H1 (cell line): ENCODE measurements around the gene UGT1A10. TPM values are rescaled to one million over a fixed set of nuclear protein-coding genes. Genes with fewer than 3 reads are reported as not detected.

Experiments
- CTCF ChIA-PET: fragments of 300-600 bp; sonication (Branson Sonifier 250); formaldehyde crosslinking; loops from one replicate; lab custom pipeline; 2021; ENCODE audit not compliant: partially characterized antibody; lab: Charles Lee
- POLR2A ChIA-PET: fragments of 300-600 bp; sonication (Branson Sonifier 250); formaldehyde crosslinking; loops from one replicate; lab custom pipeline; 2021; ENCODE audit warnings: inconsistent platforms; ENCODE audit not compliant: partially characterized antibody; lab: Charles Lee
- DNase-seq, 2 experiments: peaks; one replicate each; pipeline versions ENCODE4 v3.0.0 to v3.0.0-alpha.2; 2010 to 2022; ENCODE audit warnings: low spot score in 2 of 2, low read depth in 1 of 2, mixed read lengths in 1 of 2
- FAIRE-seq: peaks from 2 replicates; lab custom pipeline; 2011; peaks lifted over from hg19 to GRCh38; lab: Jason Lieb, UNC
- H2AFZ ChIP-seq: 2 replicates; pipeline ENCODE4 v1.8.1; 2012; ENCODE audit warnings: low read length, inconsistent platforms
- H2AK5ac ChIP-seq: 2 replicates; pipeline ENCODE4 v1.6.1; 2013; ENCODE audit warnings: low read depth, low read length
- H2BK120ac ChIP-seq: replicated peaks from 2 replicates; pipeline ENCODE3; 2013; ENCODE audit warnings: low read depth, low read length, inconsistent platforms
- H2BK12ac ChIP-seq: 2 replicates; pipeline ENCODE4 v1.6.1; 2013; ENCODE audit warnings: low read depth, low read length
- H2BK15ac ChIP-seq: 2 replicates; pipeline ENCODE4 v1.6.1; 2013; ENCODE audit warnings: low read length
- H2BK20ac ChIP-seq: 2 replicates; pipeline ENCODE4 v1.6.1; 2013; ENCODE audit warnings: low read length
- H2BK5ac ChIP-seq: 2 replicates; pipeline ENCODE4 v1.6.1; 2013; ENCODE audit warnings: low read depth, low read length
- H3K14ac ChIP-seq: 2 replicates; pipeline ENCODE4 v1.6.1; 2013; ENCODE audit warnings: inconsistent platforms; ENCODE audit not compliant: insufficient read length
- H3K18ac ChIP-seq: 2 replicates; pipeline ENCODE4 v1.6.1; 2013; ENCODE audit warnings: low read length; ENCODE audit errors: extremely low read depth
- H3K23ac ChIP-seq: 2 replicates; pipeline ENCODE4 v1.6.1; 2013; ENCODE audit warnings: inconsistent platforms; ENCODE audit not compliant: insufficient read length
- H3K23me2 ChIP-seq: 2 replicates; pipeline ENCODE4 v1.6.1; 2013; ENCODE audit warnings: low read depth, low read length
- H3K27ac ChIP-seq: 2 replicates; pipeline ENCODE4 v1.6.1; 2011; ENCODE audit warnings: low read depth, low read length, inconsistent platforms
- H3K27me3 ChIP-seq, 4 experiments: replicated peaks in 1 of 4; 1 replicate in 1 of 4; 2 replicates in 3 of 4; pipeline versions ENCODE4 v1.6.1 to v1.8.1; 2011 to 2013; ENCODE audit warnings: low read length in 3 of 4, mild to moderate bottlenecking in 3 of 4, inconsistent platforms in 2 of 4, mixed read lengths in 2 of 4, moderate library complexity in 1 of 4; ENCODE audit not compliant: control insufficient read depth in 3 of 4, insufficient read depth in 3 of 4; ENCODE audit errors: extremely low read depth in 1 of 4
- H3K36me3 ChIP-seq, 4 experiments: 2 replicates each; pipeline versions ENCODE4 v1.6.1 to v1.8.1; 2011 to 2013; ENCODE audit warnings: mild to moderate bottlenecking in 4 of 4, low read length in 3 of 4, moderate library complexity in 2 of 4, control low read depth in 1 of 4, inconsistent platforms in 1 of 4; ENCODE audit not compliant: insufficient read depth in 4 of 4, control insufficient read depth in 2 of 4
- H3K4ac ChIP-seq: replicated peaks from 2 replicates; pipeline ENCODE3; 2013; ENCODE audit warnings: low read length, low read depth, mixed read lengths, inconsistent platforms; ENCODE audit not compliant: insufficient read length
- H3K4me1 ChIP-seq, 4 experiments: replicated peaks in 1 of 4; 1 replicate in 1 of 4; 2 replicates in 3 of 4; pipeline versions ENCODE4 v1.6.1 to v1.8.1; 2011 to 2013; ENCODE audit warnings: low read length in 3 of 4, inconsistent platforms in 2 of 4, mixed read lengths in 1 of 4; ENCODE audit not compliant: insufficient read depth in 4 of 4, control insufficient read depth in 3 of 4
- H3K4me2 ChIP-seq, 2 experiments: 2 replicates each; pipeline versions ENCODE4 v1.6.1 to v1.8.1; 2011 to 2013; ENCODE audit warnings: low read depth in 2 of 2, low read length in 2 of 2, control low read depth in 1 of 2, inconsistent platforms in 1 of 2, mild to moderate bottlenecking in 1 of 2; ENCODE audit not compliant: insufficient read depth in 1 of 2
- H3K4me3 ChIP-seq, 4 experiments: fragments of 200-600, 300-600 bp in 1 of 4; sonication (generic), shearing (Covaris generic), sonication (Bioruptor Twin) in 1 of 4; 2 replicates each; pipeline versions ENCODE4 v1.5.1 to v1.8.1; 2011 to 2016; ENCODE audit warnings: low read length in 4 of 4, low read depth in 3 of 4, control low read depth in 2 of 4, inconsistent platforms in 2 of 4, mild to moderate bottlenecking in 2 of 4, mixed read lengths in 1 of 4, moderate library complexity in 1 of 4; ENCODE audit not compliant: insufficient read depth in 2 of 4; ENCODE audit errors: extremely low read depth in 1 of 4
- H3K56ac ChIP-seq: replicated peaks from 2 replicates; pipeline ENCODE3; 2013; ENCODE audit warnings: low read depth, mild to moderate bottlenecking, mixed read lengths, low read length, inconsistent platforms; ENCODE audit not compliant: insufficient read length
- H3K79me1 ChIP-seq: 2 replicates; pipeline ENCODE4 v1.6.1; 2013; ENCODE audit warnings: low read depth, low read length, control low read depth
- H3K79me2 ChIP-seq, 2 experiments: 2 replicates each; pipeline versions ENCODE4 v1.6.1 to v1.8.1; 2012 to 2013; ENCODE audit warnings: low read length in 2 of 2, mild to moderate bottlenecking in 2 of 2, inconsistent platforms in 1 of 2; ENCODE audit not compliant: insufficient read depth in 2 of 2, control insufficient read depth in 1 of 2
- H3K9ac ChIP-seq, 4 experiments: replicated peaks in 1 of 4; 1 replicate in 1 of 4; 2 replicates in 3 of 4; pipeline versions ENCODE4 v1.6.1 to v1.8.1; 2011 to 2013; ENCODE audit warnings: low read depth in 3 of 4, low read length in 3 of 4, control low read depth in 2 of 4, mild to moderate bottlenecking in 2 of 4, moderate library complexity in 2 of 4, inconsistent platforms in 1 of 4; ENCODE audit errors: extremely low read depth in 1 of 4
- H3K9me3 ChIP-seq, 2 experiments: 2 replicates each; pipeline versions ENCODE4 v1.6.1 to v1.8.1; 2012 to 2013; ENCODE audit warnings: mild to moderate bottlenecking in 2 of 2, moderate library complexity in 2 of 2, control low read depth in 1 of 2, inconsistent platforms in 1 of 2, low read depth in 1 of 2, low read length in 1 of 2, mixed read lengths in 1 of 2; ENCODE audit not compliant: insufficient read depth in 2 of 2
- H4K20me1 ChIP-seq, 2 experiments: replicated peaks in 1 of 2; 2 replicates each; pipeline versions ENCODE3 to v1.8.1; 2011 to 2013; ENCODE audit warnings: inconsistent platforms in 2 of 2, low read length in 2 of 2, mild to moderate bottlenecking in 1 of 2; ENCODE audit not compliant: insufficient read depth in 2 of 2, control insufficient read depth in 1 of 2
- H4K5ac ChIP-seq: 2 replicates; pipeline ENCODE4 v1.6.1; 2013; ENCODE audit warnings: low read length, low read depth, mixed read lengths, inconsistent platforms; ENCODE audit not compliant: insufficient read length
- H4K8ac ChIP-seq: 2 replicates; pipeline ENCODE4 v1.8.0; 2013; ENCODE audit warnings: mild to moderate bottlenecking, moderate library complexity, low read length, inconsistent platforms; ENCODE audit not compliant: insufficient read depth; ENCODE audit errors: extremely low read depth
- H4K91ac ChIP-seq: replicated peaks from 2 replicates; pipeline ENCODE3; 2013; ENCODE audit warnings: low read length, mixed read lengths, inconsistent platforms; ENCODE audit not compliant: insufficient read length
- BRCA1 ChIP-seq: IDR thresholded peaks from 2 replicates; pipeline ENCODE4 v1.6.1; 2012; ENCODE audit warnings: low read depth, low read length, improper control_type of control experiment
- RAD21 ChIP-seq, 2 experiments: IDR thresholded peaks in 1 of 2; conservative IDR thresholded peaks in 1 of 2; 2 replicates each; pipeline ENCODE4 v1.6.1; 2011; ENCODE audit warnings: low read depth in 2 of 2, low read length in 2 of 2, improper control_type of control experiment in 1 of 2, inconsistent platforms in 1 of 2, mild to moderate bottlenecking in 1 of 2, moderate library complexity in 1 of 2
- WGBS, 2 experiments: shearing (Covaris generic) in 1 of 2; methylation state at CpG; one replicate each; pipeline versions ENCODE4 v1.1.6 to v1.1.7; 2013 to 2015; ENCODE audit warnings: low lambda C conversion rate in 2 of 2, mixed read lengths in 2 of 2, inconsistent platforms in 1 of 2, low coverage in 1 of 2, missing lambda C conversion rate in 1 of 2; ENCODE audit not compliant: insufficient replicate concordance in 2 of 2, insufficient coverage in 1 of 2, insufficient read length in 1 of 2; ENCODE audit errors: extremely low coverage in 1 of 2, missing lambda C conversion rate in 1 of 2; 5-methylcytosine and 5-hydroxymethylcytosine counted together
- polyA plus RNA-seq, 7 experiments: library from polyadenylated mRNA; depleted of rRNA in 3 of 7; stranded (reverse) in 5 of 7; unstranded in 2 of 7; fragments of >200 nt in 5 of 7; fragments of 200-250 nt in 2 of 7; gene quantifications; 1 replicate in 5 of 7; 2 replicates in 1 of 7; 4 replicates in 1 of 7; pipeline versions ENCODE4 v1.2.1 to v1.2.3, GENCODE V29; 2011 to 2013; ENCODE audit warnings: missing spikeins in 2 of 7, mixed read lengths in 2 of 7
- total RNA-seq: library from RNA; stranded (reverse); fragmentation: NEBNext Ultra II Directional; extraction: Animal tissue kit (Norgen Biotek cat#: 25700); gene quantifications from 2 replicates; pipeline ENCODE4 v1.2.1, GENCODE V29; 2021

UGT1A10 gene
- total and polyA plus RNA-seq, 2 of the 8 experiments (the other 6 are each of a cell fraction or from before 2014, with no cell fraction given) = not detected

DNA sequence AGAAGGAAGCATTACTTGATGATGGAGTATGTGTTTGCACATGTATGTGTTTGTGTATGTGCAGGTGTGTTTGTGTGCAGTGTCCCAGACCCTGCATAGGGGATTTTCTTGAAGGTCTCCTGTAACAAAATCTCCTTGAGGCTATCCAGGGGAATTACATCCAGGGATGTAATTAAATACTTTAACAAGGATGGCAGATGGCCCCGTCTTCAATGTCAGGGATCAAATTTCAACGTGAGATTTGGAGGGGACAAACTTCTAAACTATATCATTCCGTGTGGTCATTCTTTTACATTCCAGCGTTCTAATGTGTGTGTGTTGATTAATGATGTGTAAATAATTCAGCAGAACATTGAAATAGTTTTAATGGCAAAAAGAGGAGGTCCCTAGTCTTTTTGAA lies 38.7 kb downstream of the UGT1A10 start:
- H2BK12ac ChIP-seq = no peak overlapping the region
- H3K9ac ChIP-seq = no peak overlapping the region
- no peak overlapping the region for H4K5ac ChIP-seq
- H3K79me1 ChIP-seq = no peaks in the 10 kb centered on the region
- H2BK20ac ChIP-seq = no peak overlapping the region
- 60% methylated on average over 4 of the region's 4 CpGs; no CpG with 5 or more reads in 1 of the 2 experiments for WGBS, 2 experiments
- H3K4me3 ChIP-seq = no peak overlapping the region
- POLR2A ChIA-PET = no interaction called here
- no peaks in the 10 kb centered on the region for H3K27me3 ChIP-seq
- no peak overlapping the region for H3K4me2 ChIP-seq
- no peak overlapping the region for H4K8ac ChIP-seq
- H3K36me3 ChIP-seq = no peaks in the 10 kb centered on the region
- H3K56ac ChIP-seq = no peak overlapping the region
- no peak overlapping the region for H2BK5ac ChIP-seq
- H4K20me1 ChIP-seq = no peaks in the 10 kb centered on the region
- H3K23ac ChIP-seq = no peak overlapping the region
- H2BK120ac ChIP-seq = no peak overlapping the region
- H3K4ac ChIP-seq = no peak overlapping the region
- H3K27ac ChIP-seq = no peak overlapping the region
- no peak overlapping the region for H4K91ac ChIP-seq
- H3K23me2 ChIP-seq = no peaks in the 10 kb centered on the region
- H3K14ac ChIP-seq = no peak overlapping the region
- no peaks in the 10 kb centered on the region for H3K9me3 ChIP-seq
- H3K18ac ChIP-seq = no peak overlapping the region
- H2AFZ ChIP-seq = no peak overlapping the region
- H2AK5ac ChIP-seq = no peak overlapping the region
- TF ChIP-seq RAD21 (IDR thresholded peaks at IDR 0.05 in 1 of 2, conservative IDR thresholded peaks at IDR 0.05 in 1 of 2; ENCODE audit: low read depth in 2 of 2, low read length in 2 of 2) = 0 out of 4 replicates have a peak, but pooled peaks of 1 of the 2 experiments have one; percentile 2
- no peak for TF ChIP-seq BRCA1
- TF ChIP-seq, all 59 proteins: peak for 1
- no peaks in the 10 kb centered on the region for H3K79me2 ChIP-seq
- CTCF ChIA-PET = no interaction called here
- no peaks in the 10 kb centered on the region; a peak in 1 of 7 replicates for H3K4me1 ChIP-seq
- no peak overlapping the region for H2BK15ac ChIP-seq
- DNase-seq (no peak), FAIRE-seq (no peak)
